HG03066 (cell line): ENCODE results near the gene MMP17.

Experiments
- ATAC-seq: cut with Tn5 transposase; IDR thresholded peaks from one replicate; pipeline ENCODE4 v1.9.1; 2021; ENCODE audit warnings: low read depth; ENCODE audit not compliant: unreplicated experiment

MMP17 gene

DNA sequence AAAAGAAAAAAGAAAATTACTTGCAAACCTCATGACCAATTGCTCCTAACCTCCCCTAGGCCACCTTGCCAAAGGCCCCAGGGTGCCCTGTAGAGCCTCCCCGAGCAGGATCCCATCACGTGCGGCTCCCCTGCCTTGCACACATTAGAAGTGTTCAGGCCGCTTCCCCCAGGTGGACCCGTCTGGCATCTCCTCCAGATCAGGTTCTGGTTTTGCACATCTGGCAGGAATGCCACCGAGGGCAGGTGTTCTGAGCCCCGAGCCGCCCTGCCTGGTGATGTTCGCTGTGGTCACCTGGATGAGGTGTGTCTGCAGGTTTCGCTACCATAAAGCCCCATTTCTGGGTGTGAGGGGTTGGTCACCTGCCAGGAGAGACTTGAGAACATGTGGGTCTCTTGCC is 19.3 kb downstream of the MMP17 start:
- no peak for ATAC-seq

DNA sequence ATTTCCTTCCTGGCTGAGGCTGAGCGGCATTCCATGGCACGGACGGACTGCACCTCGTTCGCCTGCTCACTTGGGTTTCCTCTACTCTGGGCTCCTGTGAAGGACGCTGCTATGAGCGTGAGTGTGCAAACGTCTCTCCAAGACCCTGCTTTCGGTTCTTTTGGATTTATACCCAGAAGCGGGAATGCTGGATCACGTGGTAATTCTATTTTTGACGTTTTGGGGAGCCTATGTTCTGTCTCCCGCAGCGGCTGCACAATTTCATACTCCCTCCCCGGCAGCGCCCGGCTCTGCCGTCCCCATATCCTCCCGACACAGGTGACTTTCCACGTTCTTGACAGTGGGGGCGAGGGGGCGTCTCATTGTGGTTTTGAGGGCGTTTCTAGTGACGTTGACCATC is 20.6 kb downstream of the MMP17 start:
- no peak for ATAC-seq

GRCh38 chr12:131849700-131850553 is 21.7 kb downstream of the MMP17 start:
- no peak for ATAC-seq

- ATAC-seq: no peak
Observed at GRCh38 chr12:131850856-131851559, 22.8 kb downstream of the MMP17 start.

DNA sequence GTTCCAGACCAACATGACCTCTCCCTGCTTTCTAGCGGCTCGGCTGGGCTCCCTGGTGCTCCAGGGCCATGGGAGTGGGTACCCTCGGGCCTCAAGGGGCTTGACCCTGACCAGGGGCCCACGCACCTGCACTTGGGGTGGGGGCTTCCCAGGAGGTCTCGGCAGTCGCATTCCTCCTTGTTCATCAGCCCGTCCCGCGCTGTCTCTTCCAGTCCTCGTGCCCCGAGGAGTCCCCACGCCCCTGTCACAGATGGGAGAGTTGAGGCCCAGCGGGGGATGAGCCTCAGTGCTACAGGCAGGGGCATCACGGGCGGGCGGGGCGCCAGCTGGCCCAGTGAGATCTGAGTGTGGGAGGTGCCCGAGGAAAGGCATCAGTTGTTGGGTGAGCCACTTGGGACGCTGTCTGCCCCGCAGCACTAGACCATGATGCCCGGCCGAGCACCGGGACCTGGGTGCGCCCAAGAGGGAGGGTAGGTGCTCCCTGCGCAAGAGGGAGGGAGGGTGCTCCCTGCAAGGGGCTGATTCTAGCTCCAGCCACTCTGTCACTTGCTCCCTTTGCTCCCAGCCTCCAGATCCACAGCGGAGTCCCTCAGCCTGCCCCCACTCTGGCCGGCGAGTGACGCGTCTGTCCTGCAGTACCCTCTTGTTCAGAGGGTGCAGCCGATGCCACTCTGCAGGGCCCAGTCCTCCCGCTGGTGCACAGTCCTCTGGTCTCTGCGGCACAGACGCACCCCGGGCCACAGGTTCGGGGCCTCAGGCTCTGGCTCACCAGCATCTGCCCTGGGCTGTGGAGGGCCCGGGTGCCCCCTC is 23.8 kb downstream of the MMP17 start:
- no peak for ATAC-seq

- ATAC-seq: no peak
Observed at GRCh38 chr12:131852551-131853299, 24.5 kb downstream of the MMP17 start.

- no peak for ATAC-seq
Observed at GRCh38 chr12:131853832-131854797, 25.9 kb downstream of the MMP17 start.

DNA sequence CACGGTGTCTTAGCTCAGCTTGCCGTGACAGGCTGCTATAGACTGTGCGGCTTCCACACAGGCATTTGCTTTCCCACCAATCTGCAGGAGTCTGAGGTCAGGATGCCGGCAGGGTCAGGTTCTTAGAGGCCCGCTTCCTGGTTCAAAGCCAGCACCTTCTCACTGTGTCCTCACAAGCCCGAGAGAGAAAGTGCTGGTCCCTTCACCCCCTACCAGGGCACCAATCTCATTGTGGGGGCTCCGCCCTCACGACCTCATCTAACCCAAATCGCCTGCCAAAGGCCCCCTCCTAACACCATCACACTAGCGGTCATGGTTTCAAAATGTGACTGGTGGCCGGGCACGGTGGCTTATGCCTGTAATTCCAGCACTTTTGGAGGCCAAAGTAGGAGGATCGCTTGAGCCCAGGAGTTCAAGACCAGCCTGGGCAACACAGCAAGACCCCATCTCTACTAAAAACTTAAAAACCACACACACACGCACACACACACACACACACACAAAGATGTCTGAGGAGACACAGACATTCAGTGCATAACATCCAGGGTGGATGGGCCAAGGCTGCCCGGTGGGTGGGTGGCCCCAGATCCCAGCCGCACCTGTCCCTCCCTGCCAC is 26.8 kb downstream of the MMP17 start:
- no peak for ATAC-seq

GRCh38 chr12:131855521-131856142 is 27.4 kb downstream of the MMP17 start:
- no peak for ATAC-seq

GRCh38 chr12:131856366-131857097 is 28.3 kb downstream of the MMP17 start:
- ATAC-seq: no peak

- ATAC-seq: no peak
Observed at GRCh38 chr12:131857908-131858850, 30.0 kb downstream of the MMP17 start.

- ATAC-seq: no peak
Observed at GRCh38 chr12:131860472-131861260, 32.5 kb downstream of the MMP17 start.

DNA sequence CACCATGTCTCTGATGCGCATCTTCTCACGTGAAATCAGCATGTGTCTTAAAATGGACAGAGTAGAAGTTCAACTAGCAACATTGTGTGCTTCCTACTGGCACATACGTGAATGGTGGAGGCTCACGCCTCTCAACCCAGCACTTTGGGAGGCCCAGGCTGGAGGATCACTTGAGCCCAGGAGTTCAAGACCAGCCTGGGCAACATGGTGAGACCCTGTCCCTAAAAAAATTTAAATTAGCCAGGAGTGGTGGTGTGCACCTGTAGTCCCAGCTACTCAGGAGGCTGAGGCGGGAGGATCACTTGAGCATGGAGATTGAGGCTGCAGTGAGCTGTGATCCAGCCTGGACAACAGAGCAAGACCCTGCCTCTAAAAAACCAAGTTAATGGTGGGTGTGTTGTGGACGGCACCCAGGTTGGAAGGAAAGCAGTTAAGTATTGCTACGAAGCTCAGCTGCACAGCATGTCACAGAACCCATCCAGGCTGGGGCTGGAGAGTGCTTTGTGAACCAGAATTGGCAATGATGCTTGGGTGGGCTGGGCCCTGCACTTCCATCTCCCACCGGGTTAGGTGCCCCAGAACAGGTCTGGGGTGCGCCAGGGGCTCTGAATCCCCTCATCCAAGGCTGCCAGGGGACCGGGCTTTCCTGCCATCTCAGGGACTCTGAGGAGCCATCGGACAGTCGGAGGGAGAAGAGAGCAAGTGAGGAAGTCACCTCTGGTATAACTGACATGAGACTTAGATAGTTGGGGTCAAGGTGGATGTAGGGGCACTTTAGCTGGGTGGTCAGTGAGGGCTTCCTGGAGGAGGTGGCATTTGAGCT is 33.3 kb downstream of the MMP17 start:
- ATAC-seq: no peak

DNA sequence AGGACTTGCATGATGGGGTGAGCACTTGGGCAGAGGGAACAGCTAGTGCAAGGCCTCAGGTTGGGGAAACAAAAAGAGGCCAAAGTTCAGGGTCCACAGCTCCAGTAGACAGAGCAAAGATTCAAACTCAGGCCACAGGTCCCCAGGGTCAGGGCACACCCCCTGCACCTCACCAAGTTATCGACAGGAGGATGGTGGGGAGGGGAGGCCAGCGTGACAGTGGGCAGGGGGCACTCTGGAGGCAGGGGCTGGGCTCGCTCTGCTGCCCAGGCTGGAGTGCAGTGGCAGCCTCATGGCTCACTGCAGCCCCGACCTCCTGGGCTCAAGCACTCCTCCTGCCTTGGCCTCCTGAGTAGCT is 33.9 kb downstream of the MMP17 start:
- no peak for ATAC-seq

DNA sequence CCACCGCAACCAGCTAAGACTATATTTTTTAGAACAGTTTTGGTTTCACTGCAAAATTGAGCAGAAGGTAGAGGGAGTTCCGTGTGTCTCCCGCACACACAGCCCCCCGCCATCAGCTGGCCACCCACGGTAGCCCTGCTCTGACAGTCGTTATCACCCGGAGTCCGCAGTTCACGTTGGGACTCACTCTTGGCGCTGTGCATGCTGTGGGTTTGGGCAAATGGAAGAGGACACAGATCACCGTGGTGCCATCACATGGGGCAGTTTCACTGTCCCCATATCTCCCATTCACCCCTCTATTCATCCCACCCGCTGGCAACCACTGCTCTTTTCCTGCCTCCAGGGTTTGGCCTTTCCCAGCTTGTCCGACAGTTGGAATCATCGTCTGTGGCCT is 34.4 kb downstream of the MMP17 start:
- ATAC-seq: no peak
